GM12874 (cell line): ENCODE measurements around the gene UMAD1.

Experiments
- TF ChIP-seq, protein P1 (sequence below): IDR thresholded peaks from 2 replicates; pipeline ENCODE4 v1.5.1; 2011; ENCODE audit warnings: low read depth, mild to moderate bottlenecking, control low read depth, low read length, moderate library complexity; ENCODE audit not compliant: insufficient read depth

UMAD1 gene

DNA sequence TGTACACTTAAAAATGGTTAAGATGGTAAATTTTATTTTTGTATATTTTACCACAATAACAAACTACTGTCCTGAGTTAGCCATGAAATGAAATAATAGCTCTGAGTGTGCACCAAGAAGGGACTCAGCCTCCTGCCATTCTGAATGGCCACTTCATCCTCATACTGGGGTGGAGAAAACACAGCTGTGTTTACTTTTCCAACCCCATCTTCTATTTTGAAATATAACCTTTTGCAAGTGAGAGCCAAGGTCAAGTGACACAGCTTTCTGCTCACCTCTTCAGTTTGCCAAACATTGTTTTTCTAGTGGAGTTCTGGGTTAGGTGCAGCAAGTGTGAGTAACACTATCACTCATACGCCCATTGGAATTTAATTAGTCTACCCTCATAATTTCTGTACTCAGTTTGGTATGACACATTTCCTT, 220.7 kb downstream of the UMAD1 start:
- TF ChIP-seq, protein P1, sequence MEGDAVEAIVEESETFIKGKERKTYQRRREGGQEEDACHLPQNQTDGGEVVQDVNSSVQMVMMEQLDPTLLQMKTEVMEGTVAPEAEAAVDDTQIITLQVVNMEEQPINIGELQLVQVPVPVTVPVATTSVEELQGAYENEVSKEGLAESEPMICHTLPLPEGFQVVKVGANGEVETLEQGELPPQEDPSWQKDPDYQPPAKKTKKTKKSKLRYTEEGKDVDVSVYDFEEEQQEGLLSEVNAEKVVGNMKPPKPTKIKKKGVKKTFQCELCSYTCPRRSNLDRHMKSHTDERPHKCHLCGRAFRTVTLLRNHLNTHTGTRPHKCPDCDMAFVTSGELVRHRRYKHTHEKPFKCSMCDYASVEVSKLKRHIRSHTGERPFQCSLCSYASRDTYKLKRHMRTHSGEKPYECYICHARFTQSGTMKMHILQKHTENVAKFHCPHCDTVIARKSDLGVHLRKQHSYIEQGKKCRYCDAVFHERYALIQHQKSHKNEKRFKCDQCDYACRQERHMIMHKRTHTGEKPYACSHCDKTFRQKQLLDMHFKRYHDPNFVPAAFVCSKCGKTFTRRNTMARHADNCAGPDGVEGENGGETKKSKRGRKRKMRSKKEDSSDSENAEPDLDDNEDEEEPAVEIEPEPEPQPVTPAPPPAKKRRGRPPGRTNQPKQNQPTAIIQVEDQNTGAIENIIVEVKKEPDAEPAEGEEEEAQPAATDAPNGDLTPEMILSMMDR = no peak

DNA sequence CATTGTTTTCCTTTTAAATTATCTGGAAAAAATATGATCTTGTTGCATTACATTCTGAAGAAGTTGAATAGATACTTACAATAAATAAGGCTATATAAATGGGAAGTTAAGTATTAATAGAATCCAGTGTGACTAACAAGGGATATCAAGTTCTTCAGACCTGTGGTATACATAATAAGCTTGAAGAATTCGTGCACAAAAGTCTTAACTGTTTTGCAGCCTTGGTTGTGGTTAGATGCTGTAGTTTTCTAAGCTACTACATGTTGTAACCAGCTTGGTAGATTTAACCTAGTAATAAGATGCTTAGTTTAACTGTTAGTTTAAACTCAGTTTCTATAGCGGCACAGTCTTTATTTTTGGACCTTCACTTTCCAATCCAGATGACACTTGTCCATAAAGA, 221.8 kb downstream of the UMAD1 start:
- TF ChIP-seq, protein P1 = no peak

DNA sequence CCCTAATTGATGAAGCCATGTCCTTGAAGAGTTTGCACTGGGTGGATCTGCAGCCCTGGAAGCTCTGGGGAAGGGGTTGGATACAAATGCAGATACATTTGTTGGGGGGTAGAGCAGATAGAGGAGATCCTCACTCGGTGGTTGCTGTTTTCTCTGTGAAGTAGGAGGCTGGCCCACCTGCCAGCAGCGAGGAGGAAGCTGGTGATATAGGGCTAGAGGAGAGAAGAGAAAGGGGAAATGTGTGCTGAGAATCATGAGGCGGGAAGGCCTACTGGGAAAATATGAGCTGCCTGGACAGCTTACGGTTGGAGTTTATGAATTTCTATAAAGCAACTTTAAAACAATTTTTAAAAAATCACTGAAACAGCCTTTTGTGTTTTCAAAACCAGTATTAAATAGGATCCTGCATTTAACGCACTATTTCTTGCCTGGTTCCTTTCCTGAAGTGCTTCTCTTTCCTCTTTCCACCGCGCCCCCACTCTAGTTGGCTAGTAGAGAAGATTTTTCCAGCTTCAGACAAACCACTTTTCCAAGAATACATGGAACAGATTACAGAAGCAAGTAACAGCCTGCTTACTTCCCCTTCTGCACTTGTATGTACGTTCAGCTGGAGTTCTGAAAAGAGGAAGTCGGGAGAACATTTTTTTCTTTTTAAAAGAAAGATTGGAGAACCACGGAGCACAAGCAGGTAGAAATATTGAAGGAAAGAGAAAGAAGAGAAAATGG, 227.5 kb downstream of the UMAD1 start:
- TF ChIP-seq, protein P1 = no peak

DNA sequence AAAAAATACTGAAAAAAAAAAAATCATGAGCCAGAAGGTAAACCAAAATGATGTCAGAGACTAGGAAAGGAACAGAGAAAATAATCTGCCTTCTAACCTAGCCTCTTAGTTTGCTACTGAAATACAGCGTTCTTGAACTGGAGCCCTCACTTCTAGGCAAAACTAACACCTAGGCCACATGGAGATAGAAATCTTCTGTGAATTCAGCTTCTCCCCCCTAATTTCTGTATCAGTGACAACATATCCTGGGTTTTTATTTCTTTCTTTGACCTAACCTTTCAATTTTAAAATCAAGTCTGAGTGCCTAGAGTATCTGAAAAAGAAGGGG, 228.0 kb downstream of the UMAD1 start:
- TF ChIP-seq, protein P1 = no peak

DNA sequence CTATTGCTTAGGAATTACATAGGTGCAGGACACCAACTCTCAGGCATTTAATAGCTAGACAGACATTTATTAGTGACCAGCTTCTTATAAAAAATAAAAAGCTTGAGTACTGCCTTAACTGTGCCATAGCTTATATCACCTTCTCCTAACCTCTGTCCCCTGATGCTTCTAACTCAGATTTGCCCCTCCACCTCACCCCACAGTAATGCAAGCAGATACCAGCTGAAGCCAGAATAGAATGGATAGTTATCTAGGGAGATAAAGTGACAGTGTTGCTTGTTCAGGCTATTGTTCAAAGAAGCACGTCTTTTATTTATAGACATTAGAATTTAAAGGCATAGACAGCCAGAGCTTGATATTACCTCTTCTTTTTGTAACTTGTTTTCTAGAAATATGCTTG, 228.5 kb downstream of the UMAD1 start:
- TF ChIP-seq, protein P1 = no peak

DNA sequence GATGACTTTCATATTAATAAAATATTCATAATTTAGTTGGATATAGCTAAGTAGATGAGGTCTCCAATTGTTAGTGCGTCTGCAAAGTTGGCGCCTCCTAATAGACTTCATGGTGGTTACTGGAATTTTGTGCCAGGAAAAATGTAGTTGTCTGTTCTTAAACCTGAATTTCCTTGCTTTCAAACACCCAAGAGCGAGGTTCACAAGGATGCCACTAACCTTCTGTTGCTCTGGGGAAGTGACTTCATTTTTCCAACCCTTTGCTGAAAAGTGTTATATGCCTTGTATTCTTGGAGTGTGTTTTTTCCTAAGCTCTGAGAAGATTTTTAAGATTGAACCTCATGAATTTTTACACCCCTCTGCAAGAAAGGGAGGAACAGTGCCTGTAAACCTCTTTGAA, 229.1 kb downstream of the UMAD1 start:
- TF ChIP-seq, protein P1 = no peak

DNA sequence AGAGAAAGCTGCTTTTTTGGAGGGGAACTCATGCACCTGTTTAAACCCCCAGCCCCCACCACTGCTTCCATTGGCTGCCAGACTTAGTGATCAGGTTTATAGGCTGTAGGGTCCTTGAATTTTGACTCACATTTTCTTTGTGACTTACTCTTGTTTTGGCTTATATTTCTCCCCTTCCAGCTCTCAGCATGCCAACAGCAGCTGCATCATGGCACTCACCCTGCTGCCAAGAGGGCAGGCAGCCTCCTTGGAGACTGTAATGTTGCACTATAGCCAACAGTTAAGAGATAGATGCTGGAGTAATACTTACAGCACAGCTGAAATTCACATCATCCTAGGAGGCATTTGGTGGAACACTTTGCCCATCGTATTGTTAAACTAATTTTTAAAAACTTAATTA, 230.0 kb downstream of the UMAD1 start:
- TF ChIP-seq, protein P1 = no peak

DNA sequence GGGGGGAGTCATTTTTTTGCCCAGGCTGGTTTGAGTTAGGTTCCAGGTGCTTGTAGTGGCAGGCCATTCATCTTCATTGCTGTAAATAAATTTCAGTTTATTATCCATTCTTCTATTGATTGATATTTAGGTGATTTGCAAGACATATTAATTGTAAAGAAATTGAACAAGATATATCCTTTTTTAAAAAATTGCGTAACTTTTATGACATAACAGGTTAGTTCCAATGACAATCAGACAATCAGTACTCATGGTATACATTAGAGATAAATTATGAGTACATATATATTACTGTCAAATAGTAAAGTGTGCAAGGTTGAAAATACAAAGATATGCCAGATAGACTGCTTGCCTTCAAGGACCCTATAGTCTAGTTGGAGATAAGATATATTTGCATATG, 235.9 kb downstream of the UMAD1 start:
- TF ChIP-seq, protein P1 = no peak
